ENCODE measurements around the gene METTL25.
"Not testable (repeated sequence)": the region's sequence is repeated elsewhere in the genome, so short reads cannot be mapped to it uniquely, and the experiment has no call there.

The METTL25 gene

GRCh38 chr12:82329508-82329907, 28.8 kb upstream of the METTL25 start:
- DNase-seq (ENCODE audit: insufficient read length, low spot score) = no peak
- TF ChIP-seq CTCF (IDR thresholded peaks at IDR 0.05; ENCODE audit: insufficient read depth, missing control alignments) = no peak
- FAIRE-seq = no peak

GRCh38 chr12:82350161-82350560, 8.2 kb upstream of the METTL25 start:
- no peak for DNase-seq (ENCODE audit: insufficient read length, low spot score)
- TF ChIP-seq CTCF (IDR thresholded peaks at IDR 0.05; ENCODE audit: insufficient read depth, missing control alignments) = no peak
- no peak for FAIRE-seq

DNA sequence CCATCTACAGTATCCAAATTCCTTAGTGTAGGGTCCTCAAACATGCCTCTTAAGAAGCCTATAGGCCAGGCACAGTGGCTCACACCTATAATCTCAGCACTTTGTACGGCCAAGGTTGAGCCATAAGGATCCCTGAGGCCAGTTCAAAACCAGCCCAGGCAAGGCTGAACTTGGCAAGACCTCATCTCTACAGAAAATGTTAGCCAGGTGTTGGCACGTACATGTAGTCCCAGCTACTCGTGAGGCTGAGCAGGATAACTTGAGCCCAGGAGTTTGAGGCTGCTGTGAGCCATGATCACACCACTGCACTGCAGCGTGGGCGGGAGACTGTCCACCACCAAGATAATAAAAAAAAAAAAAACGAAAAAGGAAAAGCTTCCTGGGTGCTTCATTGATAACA, 6.9 kb upstream of the METTL25 start:
- no peak for TF ChIP-seq CTCF (IDR thresholded peaks at IDR 0.05; ENCODE audit: insufficient read depth, missing control alignments)
- no peak for FAIRE-seq
- no peak for DNase-seq (ENCODE audit: insufficient read length, low spot score)

DNA sequence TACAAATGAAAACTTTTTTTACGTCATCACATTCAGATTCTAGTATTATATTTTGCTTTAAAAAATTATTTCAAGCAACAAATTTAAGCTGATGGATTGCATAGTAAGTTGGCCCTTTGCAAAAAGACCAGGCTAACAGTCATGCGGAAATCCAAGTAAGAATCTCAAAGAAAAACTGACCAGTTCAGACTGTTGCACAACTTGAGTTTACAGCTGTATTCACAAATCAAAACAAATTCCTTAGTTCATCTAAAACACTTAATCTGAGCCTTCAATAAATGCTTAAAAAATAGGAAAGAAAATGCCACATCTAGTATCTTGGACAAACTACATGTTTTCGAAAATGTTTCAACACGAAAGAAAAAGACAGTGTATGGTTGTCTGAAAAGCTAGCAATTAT, 989 bp upstream of the METTL25 start:
- FAIRE-seq = no peak
- no peak for DNase-seq (ENCODE audit: insufficient read length, low spot score)
- TF ChIP-seq CTCF (IDR thresholded peaks at IDR 0.05; ENCODE audit: insufficient read depth, missing control alignments) = no peak

GRCh38 chr12:82357845-82358199, 507 bp upstream of the METTL25 start:
- FAIRE-seq (no peak), DNase-seq (ENCODE audit: insufficient read length, low spot score) (no peak)
- no peak for TF ChIP-seq CTCF (IDR thresholded peaks at IDR 0.05; ENCODE audit: insufficient read depth, missing control alignments)

- DNase-seq (ENCODE audit: insufficient read length, low spot score) = no peak
- FAIRE-seq = no peak
- TF ChIP-seq CTCF (IDR thresholded peaks at IDR 0.05; ENCODE audit: insufficient read depth, missing control alignments) = no peak
Observed at GRCh38 chr12:82359115-82359478, 768 bp downstream of the METTL25 start.

GRCh38 chr12:82360834-82361233, 2.5 kb downstream of the METTL25 start:
- not testable (repeated sequence) for FAIRE-seq; DNase-seq (ENCODE audit: insufficient read length, low spot score)

DNA sequence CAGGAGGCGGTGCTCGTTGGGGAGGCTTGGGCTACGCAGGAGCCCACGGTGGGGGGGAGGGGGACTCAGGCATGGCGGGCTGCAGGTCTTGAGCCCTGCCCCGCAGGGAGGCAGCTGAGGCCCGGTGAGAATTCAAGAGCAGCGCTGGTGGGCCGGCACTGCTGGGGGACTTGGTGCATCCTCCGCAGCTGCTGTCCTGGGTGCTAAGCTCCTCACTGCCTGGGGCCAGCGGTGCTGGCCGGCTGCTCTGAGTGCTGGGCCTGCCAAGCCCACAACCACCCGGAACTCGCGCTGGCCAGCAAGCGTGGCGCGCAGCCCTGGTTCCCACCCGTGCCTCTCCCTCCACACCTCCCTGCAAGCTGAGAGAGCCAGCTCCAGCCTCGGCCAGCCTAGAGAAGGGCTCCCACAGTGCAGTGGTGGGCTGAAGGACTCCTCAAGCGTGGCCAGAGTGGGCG, 3.2 kb downstream of the METTL25 start:
- FAIRE-seq (no peak), DNase-seq (ENCODE audit: insufficient read length, low spot score) (no peak)
- no peak for TF ChIP-seq CTCF (IDR thresholded peaks at IDR 0.05; ENCODE audit: insufficient read depth, missing control alignments)

All from D721Med (cell line).